A549 (cell line): ENCODE data around the gene ADGRL3. TPM values are rescaled to one million over a fixed set of nuclear protein-coding genes. Genes with fewer than 3 reads are reported as not detected.
A peak's percentile ranks its signal among the peaks of the same experiment; 100 is the strongest.

Experiments used
- ATAC-seq, 2 experiments: fragments of 200-7000 bp in 1 of 2; fragments of >200 bp in 1 of 2; cut with Nextera tagmentation in 1 of 2; cut with Tn5 transposase in 1 of 2; 3 replicates each; pipeline versions ENCODE4 v1.8.0 to v1.9.1; 2018 to 2020; ENCODE audit warnings: mild to moderate bottlenecking in 1 of 2, moderate library complexity in 1 of 2
- CTCF ChIA-PET: fragments of 300-600 bp; sonication (Branson Sonifier 250); formaldehyde crosslinking; extraction: SDS; loops from one replicate; lab custom pipeline; 2021; ENCODE audit warnings: antibody characterized with exemption, inconsistent platforms; lab: Yijun Ruan, JAX
- POLR2A ChIA-PET: fragments of 350-600 bp; formaldehyde crosslinking; extraction: SDS; loops from one replicate; lab custom pipeline; 2021; ENCODE audit warnings: antibody characterized with exemption, inconsistent platforms; lab: Yijun Ruan, JAX
- DNase-seq, 2 experiments: peaks; one replicate each; pipeline versions ENCODE4 v3.0.0 to v3.0.0-alpha.2; 2011 to 2016; ENCODE audit warnings: low read depth in 1 of 2, low spot score in 1 of 2
- FAIRE-seq: peaks from 2 replicates; lab custom pipeline; 2011; peaks lifted over from hg19 to GRCh38; lab: Jason Lieb, UNC
- H3K27ac ChIP-seq, 2 experiments: fragments of >200 bp; sonication (Bioruptor Twin); formaldehyde crosslinking; 3 replicates each; pipeline ENCODE4 v1.5.1; 2016 to 2017
- H3K4me1 ChIP-seq: fragments of >200 bp; sonication (Bioruptor Twin); formaldehyde crosslinking; 3 replicates; pipeline ENCODE4 v1.6.1; 2016
- H3K4me2 ChIP-seq: fragments of >200 bp; sonication (Bioruptor Twin); formaldehyde crosslinking; 3 replicates; pipeline ENCODE4 v1.6.1; 2016
- H3K4me3 ChIP-seq: fragments of >200 bp; sonication (Bioruptor Twin); formaldehyde crosslinking; 3 replicates; pipeline ENCODE4 v1.5.1; 2016
- H3K9me3 ChIP-seq: fragments of >200 bp; sonication (Bioruptor Twin); formaldehyde crosslinking; 3 replicates; pipeline ENCODE4 v1.6.1; 2016
- CBX2 ChIP-seq: fragments of 200-600 bp; sonication (generic); IDR thresholded peaks from 2 replicates; pipeline ENCODE4 v1.6.1; 2016; ENCODE audit warnings: low read depth, mild to moderate bottlenecking, borderline replicate concordance
- CBX8 ChIP-seq: fragments of 200-600 bp; sonication (generic); IDR thresholded peaks from 2 replicates; pipeline ENCODE4 v1.6.1; 2016
- CEBPB ChIP-seq, 2 experiments: fragments of >200 bp in 1 of 2; sonication (Bioruptor Twin) in 1 of 2; formaldehyde crosslinking in 1 of 2; IDR thresholded peaks; 2 replicates each; pipeline ENCODE4 v1.6.1; 2012 to 2016
- CHD4 ChIP-seq: fragments of 200-600 bp; sonication (generic); IDR thresholded peaks from 2 replicates; pipeline ENCODE4 v1.6.1; 2016; ENCODE audit warnings: antibody characterized with exemption, mild to moderate bottlenecking, borderline replicate concordance
- EHMT2 ChIP-seq: fragments of 200-600 bp; sonication (generic); IDR thresholded peaks from 2 replicates; pipeline ENCODE4 v1.6.1; 2016; ENCODE audit warnings: antibody characterized with exemption, low read depth, mild to moderate bottlenecking, moderate library complexity
- EP300 ChIP-seq, 2 experiments: fragments of >200 bp; sonication (Bioruptor Twin); formaldehyde crosslinking; IDR thresholded peaks; 2 replicates in 1 of 2; 3 replicates in 1 of 2; pipeline ENCODE4 v1.6.1; 2016 to 2017
- FOSB ChIP-seq: fragments of 250-450 bp; sonication (Bioruptor Pico); IDR thresholded peaks from 2 replicates; pipeline ENCODE4 v1.5.0; 2020; ENCODE audit warnings: mild to moderate bottlenecking, moderate library complexity
- FOSL2 ChIP-seq, 2 experiments: fragments of 450-650 bp in 1 of 2; fragments of >200 bp in 1 of 2; sonication (Bioruptor Twin) in 1 of 2; formaldehyde crosslinking; IDR thresholded peaks; 2 replicates each; pipeline versions ENCODE4 v1.5.0 to v1.6.1; 2016 to 2020; ENCODE audit warnings: mild to moderate bottlenecking in 1 of 2, moderate library complexity in 1 of 2
- FOXS1 ChIP-seq: fragments of 250-450 bp; sonication (Bioruptor Pico); IDR thresholded peaks from 2 replicates; pipeline ENCODE4 v1.5.0; 2020; ENCODE audit warnings: mild to moderate bottlenecking, moderate library complexity
- HDAC2 ChIP-seq: fragments of 200-600 bp; sonication (generic); IDR thresholded peaks from 2 replicates; pipeline ENCODE4 v1.6.1; 2016
- HOXA7 ChIP-seq: fragments of 250-450 bp; sonication (Bioruptor Pico); IDR thresholded peaks from 2 replicates; pipeline ENCODE4 v1.5.0; 2020; ENCODE audit warnings: mild to moderate bottlenecking, moderate library complexity
- HOXB13 ChIP-seq: fragments of 250-450 bp; sonication (Bioruptor Pico); IDR thresholded peaks from 2 replicates; pipeline ENCODE4 v1.5.0; 2020; ENCODE audit warnings: low read depth, mild to moderate bottlenecking, moderate library complexity
- MAFK ChIP-seq: fragments of 450-650 bp; IDR thresholded peaks from 2 replicates; pipeline ENCODE4 v1.6.1; 2014; ENCODE audit not compliant: partially characterized antibody
- MAZ ChIP-seq: fragments of 150-350 bp; IDR thresholded peaks from 2 replicates; pipeline ENCODE4 v1.6.1; 2014; ENCODE audit warnings: antibody characterized with exemption, low read depth, low read length, borderline replicate concordance
- MYC ChIP-seq: IDR thresholded peaks from 2 replicates; pipeline ENCODE4 v1.6.1; 2012; ENCODE audit warnings: mild to moderate bottlenecking, inconsistent platforms, low read length, improper control_type of control experiment, borderline replicate concordance
- PHF8 ChIP-seq: fragments of 200-600 bp; sonication (generic); IDR thresholded peaks from 2 replicates; pipeline ENCODE4 v1.6.1; 2016; ENCODE audit warnings: low read depth, mild to moderate bottlenecking, antibody characterized with exemption, moderate library complexity, borderline replicate concordance
- POLR2AphosphoS2 ChIP-seq: conservative IDR thresholded peaks from 2 replicates; pipeline ENCODE4 v1.6.1; 2012; ENCODE audit warnings: low read length, improper control_type of control experiment, inconsistent platforms
- RAD21 ChIP-seq, 2 experiments: fragments of >200 bp in 1 of 2; sonication (Bioruptor Twin) in 1 of 2; formaldehyde crosslinking in 1 of 2; IDR thresholded peaks in 1 of 2; conservative IDR thresholded peaks in 1 of 2; 2 replicates in 1 of 2; 3 replicates in 1 of 2; pipeline ENCODE4 v1.6.1; 2012 to 2018; ENCODE audit warnings: inconsistent platforms in 1 of 2
- RARB ChIP-seq: fragments of 250-450 bp; sonication (Bioruptor Pico); IDR thresholded peaks from 2 replicates; pipeline ENCODE4 v1.8.0; 2021; ENCODE audit warnings: mild to moderate bottlenecking, moderate library complexity
- RFX5 ChIP-seq: fragments of 450-650 bp; IDR thresholded peaks from 2 replicates; pipeline ENCODE4 v1.7.1; 2014; ENCODE audit warnings: antibody characterized with exemption, mild to moderate bottlenecking, moderate library complexity
- SMC3 ChIP-seq: fragments of >200 bp; sonication (Bioruptor Twin); formaldehyde crosslinking; IDR thresholded peaks from 3 replicates; pipeline ENCODE4 v1.6.1; 2018; ENCODE audit warnings: inconsistent platforms
- ZC3H11A ChIP-seq: fragments of 450-650 bp; IDR thresholded peaks from 2 replicates; pipeline ENCODE4 v1.6.1; 2014; ENCODE audit warnings: antibody characterized with exemption, mild to moderate bottlenecking
- ZSCAN20 ChIP-seq: fragments of 250-450 bp; sonication (Bioruptor Pico); IDR thresholded peaks from 2 replicates; pipeline ENCODE4 v1.8.0; 2022; ENCODE audit warnings: mild to moderate bottlenecking, moderate library complexity
- WGBS: methylation state at CpG from one replicate; pipeline ENCODE4 v1.1.6; 2017; ENCODE audit errors: missing lambda C conversion rate; 5-methylcytosine and 5-hydroxymethylcytosine counted together
- polyA plus RNA-seq, 4 experiments: library from polyadenylated mRNA; depleted of rRNA in 3 of 4; stranded (reverse); fragments of >200 nt; fragmentation: RNase III in 1 of 4; extraction: RNeasy Plus Mini Kit Qiagen cat#74134 plus additional on column Dnase treatment in 1 of 4; gene quantifications; 2 replicates in 3 of 4; 3 replicates in 1 of 4; pipeline ENCODE4 v1.2.3, GENCODE V29; 2011 to 2017
- TF ChIP-seq, protein P1 (sequence below): fragments of >200 bp; sonication (Bioruptor Twin); formaldehyde crosslinking; IDR thresholded peaks from 2 replicates; pipeline ENCODE4 v1.6.1; 2016
- TF ChIP-seq, protein P2 (sequence below): fragments of 150-350 bp; IDR thresholded peaks from 2 replicates; pipeline ENCODE4 v1.6.1; 2014; ENCODE audit warnings: low read depth, mild to moderate bottlenecking, low read length
- TF ChIP-seq, protein P3 (sequence below): IDR thresholded peaks from 2 replicates; pipeline ENCODE4 v1.6.1; 2012
- TF ChIP-seq, protein P4 (sequence below): IDR thresholded peaks from 2 replicates; pipeline ENCODE4 v1.6.1; 2012; ENCODE audit warnings: low read depth, borderline replicate concordance
- TF ChIP-seq, protein P5 (sequence below): fragments of 250-450 bp; sonication (Bioruptor Pico); IDR thresholded peaks from 2 replicates; pipeline ENCODE4 v1.5.0; 2020; ENCODE audit warnings: low read depth, mild to moderate bottlenecking, moderate library complexity
- TF ChIP-seq, protein P6 (sequence below): fragments of 200-600 bp; sonication (generic); IDR thresholded peaks from 2 replicates; pipeline ENCODE4 v1.6.1; 2016; ENCODE audit warnings: antibody characterized with exemption, mild to moderate bottlenecking, moderate library complexity

The ADGRL3 gene
- polyA plus RNA-seq, 2 of the 4 experiments (the other 2 are of a cell fraction), result 0.05 to 0.12 TPM

DNA sequence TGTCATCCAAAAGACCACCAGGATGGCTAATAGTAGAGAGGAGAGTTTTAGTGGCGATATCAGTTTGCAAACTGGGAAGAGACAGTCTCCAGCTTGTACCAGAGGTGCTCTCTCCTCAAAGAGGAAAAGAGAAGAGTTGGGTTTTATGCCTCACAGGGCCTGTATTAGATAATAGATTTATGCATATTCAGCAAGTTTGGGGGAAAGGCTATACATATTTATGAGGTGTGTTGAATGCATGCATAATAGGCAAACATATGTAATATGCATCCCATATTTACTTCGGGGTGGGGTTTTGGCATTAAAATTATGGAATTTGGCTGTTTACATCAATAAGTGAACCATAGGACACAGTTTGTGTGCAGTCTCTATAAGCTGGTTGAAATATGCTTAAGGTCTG lies 22.8 kb upstream of the ADGRL3 start:
- no peaks in the 10 kb centered on the region for H3K4me1 ChIP-seq
- ATAC-seq, result no peak
- no peaks in the 10 kb centered on the region for H3K9me3 ChIP-seq
- H3K4me2 ChIP-seq, result no peak overlapping the region
- no peak overlapping the region for H3K4me3 ChIP-seq
- WGBS, result 4% methylated on average over 2 of the region's 2 CpGs
- no peak overlapping the region for H3K27ac ChIP-seq
- FAIRE-seq, result no peak
- CTCF ChIA-PET, result no interaction called here
- POLR2A ChIA-PET, result no interaction called here
- no peak for DNase-seq
- TF ChIP-seq MAFK, result peak; percentile 53
- no peak for TF ChIP-seq PHF8

DNA sequence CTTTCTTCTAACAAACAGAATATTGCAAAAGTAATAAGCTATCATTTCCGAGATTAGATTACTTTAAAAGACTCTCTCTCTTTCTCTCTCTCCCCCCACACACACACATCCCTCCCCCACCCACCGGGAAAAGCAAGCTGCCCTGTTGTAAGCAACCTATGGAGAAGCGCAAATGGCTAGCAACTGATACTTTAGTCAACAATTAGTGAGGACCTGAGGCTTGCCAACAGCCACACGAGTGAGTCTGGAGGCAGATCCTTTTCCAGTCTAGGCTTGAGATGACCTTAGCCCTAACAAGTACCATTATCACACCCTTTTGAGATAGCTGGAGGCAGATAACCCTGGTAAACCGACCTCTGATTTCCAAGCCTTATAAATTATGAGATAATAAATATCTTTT lies 19.7 kb upstream of the ADGRL3 start:
- no peaks in the 10 kb centered on the region for H3K9me3 ChIP-seq
- ATAC-seq, result no peak
- no peak overlapping the region for H3K27ac ChIP-seq
- H3K4me1 ChIP-seq, result no peaks in the 10 kb centered on the region
- WGBS, result 9% methylated on average over 5 of the region's 5 CpGs
- TF ChIP-seq, protein P1, sequence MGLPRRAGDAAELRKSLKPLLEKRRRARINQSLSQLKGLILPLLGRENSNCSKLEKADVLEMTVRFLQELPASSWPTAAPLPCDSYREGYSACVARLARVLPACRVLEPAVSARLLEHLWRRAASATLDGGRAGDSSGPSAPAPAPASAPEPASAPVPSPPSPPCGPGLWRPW, result no peak
- TF ChIP-seq CHD4 (no peak), MYC (no peak), CBX8 (no peak), FOSL2 (IDR thresholded peaks at IDR 0.05) (no peak), FOSL2 (CRISPR knock-in tag; IDR thresholded peaks at IDR 0.05) (no peak), RARB (no peak), CBX2 (no peak), RFX5 (no peak), RAD21 (conservative IDR thresholded peaks at IDR 0.05 in 1 of 2, IDR thresholded peaks at IDR 0.05 in 1 of 2) (no peak), FOXS1 (CRISPR knock-in tag) (no peak), HOXA7 (no peak), HOXB13 (CRISPR knock-in tag) (no peak), EP300 (IDR thresholded peaks at IDR 0.05) (no peak)
- TF ChIP-seq, protein P2, sequence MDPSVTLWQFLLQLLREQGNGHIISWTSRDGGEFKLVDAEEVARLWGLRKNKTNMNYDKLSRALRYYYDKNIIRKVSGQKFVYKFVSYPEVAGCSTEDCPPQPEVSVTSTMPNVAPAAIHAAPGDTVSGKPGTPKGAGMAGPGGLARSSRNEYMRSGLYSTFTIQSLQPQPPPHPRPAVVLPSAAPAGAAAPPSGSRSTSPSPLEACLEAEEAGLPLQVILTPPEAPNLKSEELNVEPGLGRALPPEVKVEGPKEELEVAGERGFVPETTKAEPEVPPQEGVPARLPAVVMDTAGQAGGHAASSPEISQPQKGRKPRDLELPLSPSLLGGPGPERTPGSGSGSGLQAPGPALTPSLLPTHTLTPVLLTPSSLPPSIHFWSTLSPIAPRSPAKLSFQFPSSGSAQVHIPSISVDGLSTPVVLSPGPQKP, result no peak
- TF ChIP-seq, protein P3, sequence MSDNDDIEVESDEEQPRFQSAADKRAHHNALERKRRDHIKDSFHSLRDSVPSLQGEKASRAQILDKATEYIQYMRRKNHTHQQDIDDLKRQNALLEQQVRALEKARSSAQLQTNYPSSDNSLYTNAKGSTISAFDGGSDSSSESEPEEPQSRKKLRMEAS, result no peak
- TF ChIP-seq, protein P4, sequence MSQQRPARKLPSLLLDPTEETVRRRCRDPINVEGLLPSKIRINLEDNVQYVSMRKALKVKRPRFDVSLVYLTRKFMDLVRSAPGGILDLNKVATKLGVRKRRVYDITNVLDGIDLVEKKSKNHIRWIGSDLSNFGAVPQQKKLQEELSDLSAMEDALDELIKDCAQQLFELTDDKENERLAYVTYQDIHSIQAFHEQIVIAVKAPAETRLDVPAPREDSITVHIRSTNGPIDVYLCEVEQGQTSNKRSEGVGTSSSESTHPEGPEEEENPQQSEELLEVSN, result no peak
- TF ChIP-seq, protein P5, sequence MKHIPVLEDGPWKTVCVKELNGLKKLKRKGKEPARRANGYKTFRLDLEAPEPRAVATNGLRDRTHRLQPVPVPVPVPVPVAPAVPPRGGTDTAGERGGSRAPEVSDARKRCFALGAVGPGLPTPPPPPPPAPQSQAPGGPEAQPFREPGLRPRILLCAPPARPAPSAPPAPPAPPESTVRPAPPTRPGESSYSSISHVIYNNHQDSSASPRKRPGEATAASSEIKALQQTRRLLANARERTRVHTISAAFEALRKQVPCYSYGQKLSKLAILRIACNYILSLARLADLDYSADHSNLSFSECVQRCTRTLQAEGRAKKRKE, result no peak
- CTCF ChIA-PET, result no interaction called here
- POLR2A ChIA-PET, result no interaction called here
- no peak overlapping the region for H3K4me2 ChIP-seq
- H3K4me3 ChIP-seq, result no peak overlapping the region
- DNase-seq, result no peak
- FAIRE-seq, result no peak

DNA sequence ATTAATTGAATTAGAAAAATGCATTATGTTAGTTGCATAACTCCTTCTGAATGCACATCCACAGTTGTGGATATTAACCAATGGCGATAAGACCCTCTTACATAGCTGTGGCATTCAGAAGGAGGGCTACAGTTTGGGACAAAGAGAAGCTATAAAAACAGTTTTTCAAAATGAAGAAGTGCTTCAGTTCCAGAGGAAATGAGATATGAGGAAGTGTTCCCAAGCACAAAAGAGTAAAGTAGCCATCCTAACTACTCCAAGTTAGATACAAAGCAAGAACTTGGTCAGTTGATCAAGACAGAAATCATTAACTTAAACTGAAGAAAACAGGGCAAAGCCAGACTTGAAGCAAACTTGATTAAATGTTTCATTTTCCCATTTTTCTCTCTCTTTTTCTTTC lies 17.2 kb upstream of the ADGRL3 start:
- Histone ChIP-seq H3K9me3 (no peaks in the 10 kb centered on the region), H3K4me1 (no peaks in the 10 kb centered on the region), H3K27ac (no peak overlapping the region), H3K4me3 (no peak overlapping the region), H3K4me2 (no peak overlapping the region)
- CTCF ChIA-PET, result no interaction called here
- POLR2A ChIA-PET, result no interaction called here
- DNase-seq (no peak), ATAC-seq (no peak), FAIRE-seq (no peak)
- WGBS, result 5% methylated on average over 1 of the region's 1 CpG
- no peak for TF ChIP-seq POLR2AphosphoS2
- no peak for TF ChIP-seq CEBPB (IDR thresholded peaks at IDR 0.05)
- no peak for TF ChIP-seq MAZ
- no peak for TF ChIP-seq ZC3H11A
- TF ChIP-seq, protein P6, sequence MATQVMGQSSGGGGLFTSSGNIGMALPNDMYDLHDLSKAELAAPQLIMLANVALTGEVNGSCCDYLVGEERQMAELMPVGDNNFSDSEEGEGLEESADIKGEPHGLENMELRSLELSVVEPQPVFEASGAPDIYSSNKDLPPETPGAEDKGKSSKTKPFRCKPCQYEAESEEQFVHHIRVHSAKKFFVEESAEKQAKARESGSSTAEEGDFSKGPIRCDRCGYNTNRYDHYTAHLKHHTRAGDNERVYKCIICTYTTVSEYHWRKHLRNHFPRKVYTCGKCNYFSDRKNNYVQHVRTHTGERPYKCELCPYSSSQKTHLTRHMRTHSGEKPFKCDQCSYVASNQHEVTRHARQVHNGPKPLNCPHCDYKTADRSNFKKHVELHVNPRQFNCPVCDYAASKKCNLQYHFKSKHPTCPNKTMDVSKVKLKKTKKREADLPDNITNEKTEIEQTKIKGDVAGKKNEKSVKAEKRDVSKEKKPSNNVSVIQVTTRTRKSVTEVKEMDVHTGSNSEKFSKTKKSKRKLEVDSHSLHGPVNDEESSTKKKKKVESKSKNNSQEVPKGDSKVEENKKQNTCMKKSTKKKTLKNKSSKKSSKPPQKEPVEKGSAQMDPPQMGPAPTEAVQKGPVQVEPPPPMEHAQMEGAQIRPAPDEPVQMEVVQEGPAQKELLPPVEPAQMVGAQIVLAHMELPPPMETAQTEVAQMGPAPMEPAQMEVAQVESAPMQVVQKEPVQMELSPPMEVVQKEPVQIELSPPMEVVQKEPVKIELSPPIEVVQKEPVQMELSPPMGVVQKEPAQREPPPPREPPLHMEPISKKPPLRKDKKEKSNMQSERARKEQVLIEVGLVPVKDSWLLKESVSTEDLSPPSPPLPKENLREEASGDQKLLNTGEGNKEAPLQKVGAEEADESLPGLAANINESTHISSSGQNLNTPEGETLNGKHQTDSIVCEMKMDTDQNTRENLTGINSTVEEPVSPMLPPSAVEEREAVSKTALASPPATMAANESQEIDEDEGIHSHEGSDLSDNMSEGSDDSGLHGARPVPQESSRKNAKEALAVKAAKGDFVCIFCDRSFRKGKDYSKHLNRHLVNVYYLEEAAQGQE, result no peak
- TF ChIP-seq, protein P2, result no peak
- no peak for TF ChIP-seq ZSCAN20 (CRISPR knock-in tag)
- TF ChIP-seq EHMT2, result no peak
- TF ChIP-seq FOSB (CRISPR knock-in tag), result no peak
- TF ChIP-seq HDAC2, result no peak
- TF ChIP-seq SMC3, result no peak
